Activated naive CD4-positive, alpha-beta T cell treated with anti-CD3 and anti-CD28 coated beads, Interleukin-2, amount 50 U/mL, for 72 hours (primary cell): ENCODE data around the gene ANK3. TPM values are rescaled to one million over a fixed set of nuclear protein-coding genes. Genes with fewer than 3 reads are reported as not detected.

Experiments used
- ATAC-seq, 2 donors: fragments of 150-1000 bp; cut with Tn5 transposase; 2 replicates each; pipeline ENCODE4 v1.10.0; 2021; ENCODE audit warnings: mild to moderate bottlenecking in 2 of 2, moderate library complexity in 2 of 2
- DNase-seq, 2 donors: peaks; one replicate each; pipeline ENCODE4 v3.0.0; 2021 to 2022; ENCODE audit warnings: low spot score in 2 of 2
- H3K27ac Mint-ChIP-seq, 2 donors: one replicate each; pipeline ENCODE4 v1.8.0; 2022; ENCODE audit warnings: mild to moderate bottlenecking in 2 of 2, mixed read lengths in 2 of 2
- H3K36me3 Mint-ChIP-seq, 2 donors: one replicate each; pipeline ENCODE4 v1.8.0; 2022; ENCODE audit warnings: mixed read lengths in 2 of 2
- H3K9me3 Mint-ChIP-seq, 2 donors: one replicate each; pipeline ENCODE4 v1.8.0; 2022; ENCODE audit warnings: mixed read lengths in 2 of 2
- total RNA-seq, 2 donors: library from RNA; stranded (reverse); gene quantifications; one replicate each; pipeline ENCODE4 v1.2.3, GENCODE V29; 2022

ANK3 gene
- total RNA-seq, 2 donors from 2014 or later = 50.5 to 53.7 TPM

DNA sequence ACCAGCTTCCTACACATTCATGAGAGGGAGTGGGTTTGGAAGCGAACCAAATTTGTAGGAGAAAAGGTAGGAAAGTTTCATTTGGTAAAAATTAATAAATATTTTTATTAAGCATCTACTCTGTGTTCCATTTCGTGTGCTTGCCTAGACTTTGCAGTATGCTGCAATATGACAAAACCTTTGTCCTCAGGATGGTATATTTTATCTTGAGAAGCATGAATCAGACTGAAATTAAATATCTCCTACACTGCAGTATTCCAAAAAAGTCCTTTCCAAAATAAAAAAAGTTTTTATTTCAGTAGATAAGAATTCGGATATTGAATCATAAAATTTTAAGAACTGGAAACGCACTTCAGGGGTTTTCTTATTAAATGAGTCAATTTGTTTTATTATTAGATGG lies 47.7 kb downstream of the ANK3 start:
- no peak for ATAC-seq

DNA sequence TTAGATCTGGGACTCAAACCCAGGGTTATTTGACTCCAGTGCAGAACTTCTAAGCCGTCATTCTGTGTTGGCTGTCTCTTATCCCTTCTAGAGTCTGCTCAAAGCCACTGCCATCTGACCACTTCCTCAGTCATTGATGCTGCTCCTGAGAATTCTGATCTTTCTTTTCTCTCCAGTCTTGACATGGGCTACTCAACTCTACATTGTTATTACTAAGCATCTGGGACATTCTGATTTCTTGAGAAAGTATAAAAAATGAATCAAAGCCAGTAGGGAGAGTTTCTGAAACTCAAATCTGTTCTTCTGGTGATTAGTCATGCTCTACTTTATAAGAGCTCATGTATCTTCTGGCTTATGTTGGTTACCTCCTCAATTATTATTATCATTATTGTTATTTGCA lies 48.7 kb downstream of the ANK3 start:
- no peaks in the 10 kb centered on the region for H3K9me3 Mint-ChIP-seq
- ATAC-seq (peak; percentile 62 to 68), DNase-seq (no peak)
- H3K36me3 Mint-ChIP-seq = peaks cover 0 to 5% of the 10 kb centered on the region in 2 donors
- H3K27ac Mint-ChIP-seq = no peak overlapping the region

More for the DNA sequence above, 47.7 kb downstream of the ANK3 start:
- no peak for DNase-seq
- Mint-ChIP-seq H3K9me3 (no peaks in the 10 kb centered on the region), H3K36me3 (peaks cover 0 to 5% of the 10 kb centered on the region in 2 donors), H3K27ac (no peak overlapping the region)

DNA sequence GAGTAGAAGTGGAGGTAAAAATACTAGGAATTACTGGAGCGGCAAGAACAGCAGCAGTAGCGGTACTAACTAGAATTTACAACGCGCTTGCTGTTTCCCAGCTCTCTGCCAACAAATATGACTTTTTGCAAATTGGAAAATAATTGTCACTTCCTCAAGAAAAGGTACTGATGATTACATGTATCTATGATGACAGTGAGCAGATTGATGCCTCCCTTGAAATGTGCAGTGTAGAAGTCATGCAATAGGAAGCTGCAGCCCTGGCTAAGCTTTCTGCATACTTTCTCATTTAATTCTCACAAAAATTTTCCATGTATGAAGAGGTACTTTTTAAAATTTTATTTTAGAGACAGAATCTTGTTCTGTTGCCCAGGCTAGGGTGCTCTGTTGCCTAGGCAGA lies 49.9 kb downstream of the ANK3 start:
- Mint-ChIP-seq H3K36me3 (peaks cover 0 to 5% of the 10 kb centered on the region in 2 donors), H3K9me3 (no peaks in the 10 kb centered on the region), H3K27ac (no peak overlapping the region)
- DNase-seq (no peak), ATAC-seq (no peak)

DNA sequence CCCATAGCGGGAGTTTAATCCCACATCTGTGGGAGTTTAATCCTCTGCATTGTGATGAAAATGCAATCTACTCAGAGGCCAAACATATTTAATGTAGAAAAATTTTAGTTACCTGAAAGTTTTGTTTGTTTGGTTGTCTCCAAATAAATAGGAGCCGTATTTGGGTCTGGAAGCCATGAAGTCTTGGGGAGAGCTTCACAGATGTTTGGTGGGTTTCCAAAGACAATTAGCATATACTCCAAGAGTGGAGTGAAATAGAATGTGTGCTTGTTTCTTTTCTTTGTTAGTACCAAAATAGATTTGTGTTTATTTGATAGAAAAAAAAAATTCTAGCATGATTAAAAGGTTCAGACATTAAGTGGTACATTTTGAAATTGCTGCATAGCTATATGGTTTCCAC lies 50.9 kb downstream of the ANK3 start:
- ATAC-seq = no peak
- no peak overlapping the region for H3K27ac Mint-ChIP-seq
- H3K36me3 Mint-ChIP-seq = peaks cover 0 to 5% of the 10 kb centered on the region in 2 donors
- no peaks in the 10 kb centered on the region for H3K9me3 Mint-ChIP-seq
- no peak for DNase-seq

DNA sequence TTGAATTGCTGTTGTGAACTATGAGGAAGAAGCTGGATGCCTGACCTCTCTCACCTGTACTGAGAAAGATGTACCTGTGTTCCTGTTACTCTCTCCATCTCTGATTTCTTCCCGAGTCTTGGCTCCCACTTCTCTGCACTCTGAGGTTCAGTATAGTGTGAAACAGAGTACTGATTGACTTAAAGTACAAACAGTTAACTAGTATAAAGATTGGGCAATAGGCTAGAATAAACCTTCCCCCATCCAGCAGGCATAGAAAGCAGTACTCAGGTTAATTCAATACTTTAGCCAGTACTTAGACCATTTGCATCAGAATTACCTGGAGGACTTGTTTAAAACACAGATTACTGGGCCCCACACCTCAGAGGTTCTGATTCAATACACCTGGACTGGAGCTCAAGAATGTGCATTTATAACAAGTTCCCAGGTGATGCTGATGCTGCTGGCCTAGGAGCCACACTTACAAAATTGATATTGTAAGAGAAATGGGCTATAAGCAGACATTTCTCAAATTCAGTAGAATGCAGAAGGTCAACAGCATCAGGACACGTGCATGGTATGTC lies 51.6 kb downstream of the ANK3 start:
- DNase-seq (no peak), ATAC-seq (no peak)
- Mint-ChIP-seq H3K27ac (no peak overlapping the region), H3K9me3 (no peaks in the 10 kb centered on the region), H3K36me3 (peaks cover 0 to 5% of the 10 kb centered on the region in 2 donors)

DNA sequence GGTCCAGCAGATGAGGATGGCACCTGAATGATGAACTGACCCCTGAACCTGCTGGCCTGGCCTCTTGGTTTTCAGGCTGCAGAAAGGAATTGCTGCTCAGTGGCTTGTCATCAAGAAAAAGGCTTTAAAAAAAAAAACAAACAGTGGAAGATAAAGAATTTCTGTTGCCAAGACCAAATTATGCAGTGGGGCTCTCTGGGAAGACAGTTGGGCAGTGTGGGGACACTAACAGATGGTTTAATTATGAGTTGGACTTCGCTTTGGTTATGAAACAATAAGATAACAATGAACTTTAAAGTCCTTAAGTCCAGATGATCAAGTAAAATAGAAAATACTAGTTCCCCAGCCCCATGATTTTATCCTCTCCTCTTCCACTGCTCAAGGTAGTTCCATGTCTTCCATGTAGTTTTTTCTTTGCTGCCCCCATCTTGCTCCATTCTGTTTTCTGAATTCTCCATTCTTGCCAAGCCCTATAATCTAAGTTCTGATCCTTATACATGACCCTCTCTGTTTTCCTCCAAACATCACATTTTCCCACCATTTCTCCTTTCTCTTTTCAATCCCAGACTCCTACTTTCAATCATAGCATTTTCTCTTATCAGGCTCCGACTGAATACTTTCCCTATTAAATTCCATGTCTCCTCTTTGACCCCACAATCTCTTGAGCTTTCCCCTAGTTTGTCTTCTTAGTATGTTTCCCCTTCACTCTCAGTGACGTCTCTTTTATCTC lies 52.6 kb downstream of the ANK3 start:
- no peaks in the 10 kb centered on the region for H3K9me3 Mint-ChIP-seq
- DNase-seq = no peak
- no peak for ATAC-seq
- no peaks in the 10 kb centered on the region for H3K36me3 Mint-ChIP-seq
- H3K27ac Mint-ChIP-seq = no peak overlapping the region

DNA sequence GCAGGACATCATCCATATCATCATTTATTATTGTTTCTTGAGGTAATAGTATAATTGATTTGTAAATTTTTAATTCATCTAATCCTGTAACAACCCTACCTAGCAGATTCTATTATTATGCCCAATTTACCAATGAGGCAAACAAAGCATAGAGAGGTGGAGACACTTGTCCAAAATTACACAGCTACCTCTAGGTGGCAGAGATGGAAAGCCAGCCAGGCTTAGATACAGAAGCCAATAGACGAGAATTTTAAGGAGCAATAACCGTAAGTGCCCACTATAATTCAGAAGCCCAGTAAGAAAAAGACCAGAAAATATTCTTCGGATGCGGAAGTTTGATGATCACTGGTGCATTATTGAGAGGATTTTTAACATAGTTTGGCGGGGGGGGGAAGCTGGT lies 54.0 kb downstream of the ANK3 start:
- DNase-seq (no peak), ATAC-seq (no peak)
- Mint-ChIP-seq H3K9me3 (no peaks in the 10 kb centered on the region), H3K36me3 (no peaks in the 10 kb centered on the region), H3K27ac (no peak overlapping the region)

DNA sequence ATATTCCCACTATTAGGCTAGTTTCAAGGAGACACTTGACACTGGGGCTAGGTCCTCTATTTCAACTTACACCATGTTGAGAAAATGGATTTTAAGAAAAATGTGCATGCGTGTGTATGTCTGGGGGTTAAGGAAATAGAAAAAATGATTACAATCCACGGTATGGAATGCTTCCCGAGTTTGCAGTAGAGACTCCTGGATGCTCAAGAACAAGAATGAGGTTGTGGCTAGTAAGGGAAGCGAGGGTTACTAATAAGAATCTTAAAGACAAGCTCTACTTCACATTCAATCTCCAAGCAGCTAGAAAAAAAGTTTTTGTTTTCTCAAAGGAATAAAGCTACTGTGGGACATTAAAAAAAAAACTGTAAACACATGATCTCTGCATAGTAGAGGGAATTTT lies 54.7 kb downstream of the ANK3 start:
- no peak overlapping the region for H3K27ac Mint-ChIP-seq
- ATAC-seq (no peak), DNase-seq (no peak)
- H3K9me3 Mint-ChIP-seq = peaks cover 0 to 4% of the 10 kb centered on the region in 2 donors
- H3K36me3 Mint-ChIP-seq = no peaks in the 10 kb centered on the region

DNA sequence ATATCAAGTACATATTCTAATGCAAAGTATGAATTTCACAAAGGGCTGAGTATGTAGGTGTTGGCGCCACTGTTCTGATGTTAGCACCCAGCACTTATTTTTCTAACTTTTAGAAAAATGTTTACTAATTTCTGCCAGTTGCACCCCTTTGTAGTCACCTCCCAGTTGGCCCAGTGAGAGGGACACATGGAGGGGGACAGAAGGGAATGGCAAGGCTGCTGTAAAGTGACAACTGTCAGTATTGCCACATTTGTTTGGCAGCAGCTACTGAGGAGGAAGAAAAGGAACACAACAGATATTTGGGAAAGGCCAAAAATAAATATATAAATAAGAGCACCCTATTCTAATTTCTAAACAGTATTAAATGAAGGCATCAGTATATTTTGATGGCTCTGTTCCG lies 57.3 kb downstream of the ANK3 start:
- DNase-seq = no peak
- peaks cover 0 to 16% of the 10 kb centered on the region in 2 donors for H3K9me3 Mint-ChIP-seq
- ATAC-seq = no peak

DNA sequence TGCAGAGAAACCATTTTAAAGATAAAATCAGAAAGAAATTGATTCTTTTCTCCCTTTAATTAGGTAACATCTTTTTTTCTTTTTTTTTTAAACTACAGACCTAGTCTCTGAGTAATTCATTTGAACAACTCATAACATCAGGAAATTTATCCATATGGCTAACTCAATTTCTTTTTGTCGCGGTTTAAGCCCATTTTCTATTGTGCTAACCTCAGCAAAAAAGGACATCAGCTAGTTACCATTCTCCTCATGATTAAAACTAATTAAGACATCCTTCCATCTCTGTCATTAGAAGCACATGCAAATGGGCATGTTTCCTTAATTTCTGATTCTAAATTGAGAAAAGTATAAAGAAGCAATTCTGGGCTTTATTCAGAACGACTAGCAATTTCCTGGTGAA lies 57.8 kb downstream of the ANK3 start:
- DNase-seq (no peak), ATAC-seq (no peak)
- Mint-ChIP-seq H3K9me3 (peaks cover 0 to 16% of the 10 kb centered on the region in 2 donors), H3K36me3 (no peaks in the 10 kb centered on the region), H3K27ac (no peak overlapping the region)

More for the DNA sequence above, 57.3 kb downstream of the ANK3 start:
- H3K27ac Mint-ChIP-seq = no peak overlapping the region
- H3K36me3 Mint-ChIP-seq = no peaks in the 10 kb centered on the region

DNA sequence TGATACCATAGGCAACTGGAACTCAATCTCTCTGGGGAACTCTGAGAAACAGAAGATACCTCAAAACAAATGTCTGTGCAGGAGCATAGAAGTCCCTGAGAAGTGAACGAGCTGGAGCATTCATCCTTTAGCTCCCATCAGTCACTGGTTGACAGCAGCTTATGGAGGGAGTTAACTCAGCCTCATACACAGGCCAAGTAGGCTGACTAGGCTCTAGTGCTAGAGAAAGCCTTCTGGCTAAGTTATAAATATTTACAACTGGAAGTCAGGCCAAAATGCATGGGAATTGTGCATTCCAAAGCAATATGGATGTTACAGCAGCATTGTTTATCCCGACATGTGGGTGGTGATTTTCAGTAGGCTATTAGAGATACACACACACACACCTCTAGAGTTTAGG lies 66.5 kb downstream of the ANK3 start:
- no peak for ATAC-seq
- H3K9me3 Mint-ChIP-seq = no peaks in the 10 kb centered on the region
- H3K27ac Mint-ChIP-seq = no peak overlapping the region
- no peaks in the 10 kb centered on the region for H3K36me3 Mint-ChIP-seq
- DNase-seq = no peak

DNA sequence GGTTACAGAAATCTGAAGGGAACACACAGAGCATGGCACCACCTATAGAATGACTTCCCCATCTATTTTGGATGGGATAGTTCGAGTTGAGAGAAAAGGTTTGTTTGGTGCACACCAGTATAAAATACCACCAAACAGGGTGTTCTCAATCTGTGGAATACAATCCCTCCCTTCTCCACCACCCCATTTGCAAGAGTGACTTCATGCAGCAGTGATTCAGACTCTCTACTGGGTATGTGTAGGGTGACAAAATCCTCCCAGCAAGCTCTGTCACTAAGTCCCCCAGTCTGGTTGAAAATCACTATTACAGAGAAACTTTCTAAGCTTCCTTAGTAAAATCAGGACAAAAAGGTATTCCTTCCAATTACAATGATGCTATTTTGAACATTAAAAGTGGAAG lies 69.0 kb downstream of the ANK3 start:
- DNase-seq (no peak), ATAC-seq (no peak)
- Mint-ChIP-seq H3K9me3 (no peaks in the 10 kb centered on the region), H3K36me3 (no peaks in the 10 kb centered on the region), H3K27ac (no peak overlapping the region)

DNA sequence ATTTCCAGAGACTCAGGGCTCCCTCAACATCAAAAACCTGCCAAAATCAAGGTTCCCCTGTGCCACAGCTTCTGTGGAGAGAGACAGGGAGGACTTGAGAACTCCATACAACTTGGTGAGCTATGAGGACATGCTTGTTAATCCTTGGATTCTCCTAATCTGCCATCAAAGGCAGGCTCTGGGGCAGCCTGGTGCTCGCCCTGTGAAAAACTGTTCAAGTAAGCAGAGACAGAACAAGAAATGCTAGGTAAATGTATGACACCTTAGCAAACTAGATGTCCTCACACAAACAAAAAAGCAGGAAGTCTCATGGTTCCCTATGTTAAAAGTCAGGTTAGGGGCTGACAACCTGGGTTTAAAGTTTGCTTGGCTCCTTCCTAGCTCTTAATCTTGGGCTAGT lies 73.6 kb downstream of the ANK3 start:
- ATAC-seq = no peak
- no peaks in the 10 kb centered on the region for H3K9me3 Mint-ChIP-seq
- DNase-seq = no peak
- no peaks in the 10 kb centered on the region for H3K36me3 Mint-ChIP-seq
- no peak overlapping the region for H3K27ac Mint-ChIP-seq

DNA sequence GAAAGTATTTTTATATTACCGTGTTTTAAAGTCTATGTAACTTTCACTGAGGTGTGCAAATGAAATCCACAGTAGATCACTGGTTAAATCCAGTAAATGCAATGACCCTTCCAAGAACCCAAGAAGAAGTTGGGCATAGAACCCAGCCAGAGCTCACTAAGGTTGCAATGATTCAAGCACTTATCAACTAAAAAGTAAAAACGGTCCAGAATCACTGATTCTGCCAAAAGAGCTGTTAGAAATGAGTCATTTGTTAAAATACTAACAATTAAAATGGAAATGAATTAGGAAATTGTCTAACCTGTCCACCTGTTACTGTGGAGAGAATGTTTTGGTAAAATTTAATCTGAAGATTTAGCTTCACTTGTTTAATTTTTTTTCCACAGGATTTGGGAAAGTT lies 74.4 kb downstream of the ANK3 start:
- H3K9me3 Mint-ChIP-seq = no peaks in the 10 kb centered on the region
- no peaks in the 10 kb centered on the region for H3K36me3 Mint-ChIP-seq
- no peak for DNase-seq
- ATAC-seq = no peak
- peak overlapping the region in 1 of 2 donors; percentile 28 for H3K27ac Mint-ChIP-seq

DNA sequence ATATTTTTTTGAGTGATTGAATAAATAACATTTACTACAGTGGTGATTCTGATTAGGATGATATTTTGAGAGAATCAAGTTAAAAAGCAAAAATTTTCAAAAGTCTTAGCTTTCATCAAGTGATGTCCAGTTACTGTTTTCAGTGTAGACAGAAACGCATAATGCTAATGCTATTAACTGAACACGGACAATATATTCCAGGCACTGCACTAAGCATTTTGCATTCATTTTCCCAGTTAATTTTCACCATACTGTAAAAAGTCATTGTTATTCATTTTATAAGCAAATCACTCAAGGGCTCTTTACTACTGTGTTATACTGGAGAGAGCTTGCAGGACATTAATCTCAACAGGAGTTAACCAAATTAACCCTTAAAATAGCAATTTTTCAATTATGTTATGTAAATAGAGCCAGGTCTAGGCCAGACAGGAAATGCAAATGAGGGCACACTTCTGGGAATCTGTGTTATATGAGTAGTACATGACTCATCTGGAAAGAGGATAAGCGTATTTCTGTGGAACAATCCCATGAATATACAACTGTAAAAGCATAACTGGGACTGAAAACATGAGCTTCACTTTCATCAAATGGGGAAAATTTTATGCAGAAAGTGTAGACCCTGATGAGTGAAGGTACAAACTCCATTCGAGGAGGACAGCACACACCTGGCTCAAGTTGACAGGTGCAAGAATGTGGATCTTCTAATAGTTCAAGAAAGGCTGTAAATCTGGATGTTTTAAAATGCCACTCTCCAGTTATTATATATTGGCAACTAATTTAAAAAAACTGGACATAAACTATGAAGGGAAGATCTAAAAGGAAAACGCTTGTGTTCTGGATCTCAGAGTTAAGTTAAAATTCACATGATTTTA lies 75.4 kb downstream of the ANK3 start:
- Mint-ChIP-seq H3K27ac (peak overlapping the region; percentile 28 to 29), H3K36me3 (no peaks in the 10 kb centered on the region), H3K9me3 (no peaks in the 10 kb centered on the region)
- DNase-seq (no peak), ATAC-seq (peak; percentile 28 to 70)

DNA sequence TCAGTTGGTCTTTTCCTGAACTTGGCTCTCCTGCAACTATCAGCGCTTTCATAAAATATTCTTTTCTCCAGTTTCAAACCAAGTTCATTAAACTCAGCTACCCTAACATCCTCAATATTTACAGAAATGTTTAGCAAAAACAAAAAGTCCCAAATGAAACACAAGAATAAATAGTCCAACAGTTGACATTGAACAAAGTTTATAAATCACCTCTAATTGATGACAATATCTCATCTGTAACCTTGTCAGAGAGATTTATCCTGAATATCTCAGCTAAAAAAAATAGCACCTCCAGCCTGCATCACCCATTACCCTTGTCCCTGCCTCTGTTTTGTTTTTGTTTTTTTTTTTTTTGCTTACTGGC lies 76.1 kb downstream of the ANK3 start:
- Mint-ChIP-seq H3K9me3 (no peaks in the 10 kb centered on the region), H3K36me3 (no peaks in the 10 kb centered on the region), H3K27ac (peak overlapping the region; percentile 28 to 69)
- DNase-seq (no peak), ATAC-seq (no peak)

DNA sequence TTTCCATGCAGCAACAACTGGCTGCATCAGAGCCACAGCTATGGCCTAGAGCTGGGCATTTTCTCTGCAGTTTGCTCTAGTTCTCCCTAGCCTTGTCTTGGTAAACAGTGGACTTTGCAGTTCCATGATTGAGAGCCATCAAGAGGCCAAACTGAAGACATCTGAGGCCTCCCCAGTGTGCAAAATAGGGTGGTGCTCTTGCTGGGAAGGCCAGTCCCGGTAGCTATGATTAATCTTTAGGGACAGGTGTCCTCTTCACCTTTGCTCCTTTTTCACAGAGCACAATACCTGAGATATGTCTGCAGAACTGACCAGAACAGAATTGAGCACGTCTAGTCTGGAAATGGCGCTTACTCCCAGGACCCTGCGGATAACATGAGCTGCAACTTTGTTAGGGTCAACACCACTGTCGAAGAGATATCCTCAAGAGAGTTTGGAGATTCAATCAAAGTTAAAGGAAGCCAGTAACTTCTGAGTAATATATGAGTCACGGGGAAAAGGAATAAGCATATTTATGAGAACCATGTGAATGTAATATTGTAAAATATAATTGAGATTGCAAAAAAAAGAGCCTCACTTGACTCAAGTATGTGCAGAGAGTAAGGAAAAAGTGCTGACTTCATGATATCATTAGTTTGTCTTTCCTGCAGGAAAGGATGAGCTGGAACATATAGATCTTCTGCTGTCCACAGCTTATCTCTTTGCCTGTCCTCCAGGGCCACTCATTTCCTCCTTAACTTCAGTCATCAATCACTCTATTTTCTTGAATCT lies 76.7 kb downstream of the ANK3 start:
- no peaks in the 10 kb centered on the region for H3K36me3 Mint-ChIP-seq
- DNase-seq (no peak), ATAC-seq (peak in 1 of 2 donors; percentile 40)
- peak overlapping the region in 1 of 2 donors; percentile 28 for H3K27ac Mint-ChIP-seq
- H3K9me3 Mint-ChIP-seq = no peaks in the 10 kb centered on the region
